CD4-positive, alpha-beta T cell (primary cell): Measurements from ENCODE around the gene IL11. TPM values are rescaled to one million over a fixed set of nuclear protein-coding genes. Genes with fewer than 3 reads are reported as not detected.
A peak's percentile ranks its signal among the peaks of the same experiment; 100 is the strongest.

Source experiments
- ATAC-seq: fragments of 200-7000 bp; cut with Tn5 transposase; one replicate; pipeline ENCODE4 v1.10.0; 2022; ENCODE audit warnings: mild to moderate bottlenecking; ENCODE audit not compliant: poor library complexity
- CTCF ChIA-PET: fragments of 350-600 bp; sonication (Branson Sonifier 250); formaldehyde crosslinking; loops from one replicate; lab custom pipeline; 2021; ENCODE audit warnings: antibody characterized with exemption, inconsistent platforms; lab: Charles Lee
- POLR2A ChIA-PET: fragments of 350-600 bp; sonication (Branson Sonifier 250); formaldehyde crosslinking; loops from one replicate; lab custom pipeline; 2021; ENCODE audit warnings: antibody characterized with exemption, inconsistent platforms; lab: Charles Lee
- DNase-seq, 14 experiments: peaks; one replicate each; pipeline ENCODE4 v3.0.0-alpha.2; 2013 to 2020; ENCODE audit warnings: mixed read lengths in 2 of 14
- H3K27ac ChIP-seq, 2 donors: one replicate each; pipeline versions ENCODE4 v1.5.1 to v1.7.0; 2013; ENCODE audit warnings: low read length in 2 of 2, low read depth in 1 of 2, mild to moderate bottlenecking in 1 of 2
- H3K27me3 ChIP-seq, 2 experiments: 1 replicate in 1 of 2; 2 replicates in 1 of 2; pipeline versions ENCODE4 v1.6.1 to v1.7.0; 2013; ENCODE audit warnings: low read length in 2 of 2, control low read depth in 1 of 2, mild to moderate bottlenecking in 1 of 2, moderate library complexity in 1 of 2; ENCODE audit not compliant: insufficient read depth in 2 of 2, control insufficient read depth in 1 of 2
- H3K36me3 ChIP-seq: one replicate; pipeline ENCODE4 v1.6.1; 2013; ENCODE audit warnings: low read length, control low read depth; ENCODE audit not compliant: insufficient read depth
- H3K4me1 ChIP-seq: one replicate; pipeline ENCODE4 v1.6.1; 2013; ENCODE audit warnings: low read length, control low read depth; ENCODE audit not compliant: insufficient read depth
- H3K4me3 ChIP-seq: one replicate; pipeline ENCODE4 v1.5.1; 2013; ENCODE audit warnings: mild to moderate bottlenecking, low read length, moderate library complexity
- H3K9me3 ChIP-seq, 2 experiments: 1 replicate in 1 of 2; 2 replicates in 1 of 2; pipeline versions ENCODE4 v1.6.1 to v1.7.0; 2013; ENCODE audit warnings: low read length in 2 of 2, mild to moderate bottlenecking in 2 of 2, control low read depth in 1 of 2, moderate library complexity in 1 of 2; ENCODE audit not compliant: control insufficient read depth in 1 of 2, insufficient read depth in 1 of 2
- H3K27ac Mint-ChIP-seq: one replicate; pipeline ENCODE4 v1.8.0; 2020; ENCODE audit warnings: mixed read lengths
- H3K27me3 Mint-ChIP-seq: one replicate; pipeline ENCODE4 v1.8.0; 2021; ENCODE audit warnings: mixed read lengths
- H3K36me3 Mint-ChIP-seq: one replicate; pipeline ENCODE4 v1.8.0; 2021; ENCODE audit warnings: low read depth, mixed read lengths
- H3K4me1 Mint-ChIP-seq: one replicate; pipeline ENCODE4 v1.8.0; 2021; ENCODE audit warnings: low read depth, mixed read lengths
- H3K4me3 Mint-ChIP-seq: one replicate; pipeline ENCODE4 v1.8.0; 2020; ENCODE audit warnings: mild to moderate bottlenecking, mixed read lengths
- H3K9me3 Mint-ChIP-seq: one replicate; pipeline ENCODE4 v1.8.0; 2020; ENCODE audit warnings: mixed read lengths
- intact Hi-C, 2 experiments: fragments of 100-400 bp; cut with DNase I in 1 of 2; cut with micrococcal nuclease in 1 of 2; formaldehyde crosslinking; loops; one replicate each; pipeline versions ENCODE4 v1.15.1 to v1.9.0; 2023 to 2025; cut with DNase I, micrococcal nuclease
- total RNA-seq, 174 experiments: library from RNA in 2 of 174; stranded (reverse) in 2 of 174; gene quantifications; one replicate each; pipeline ENCODE4 v1.2.3 and lab custom pipeline; 2021 to 2026
- TF ChIP-seq, protein P1 (sequence below): fragments of 200-600 bp; IDR thresholded peaks from one replicate; pipeline ENCODE4 v1.8.0; 2022; ENCODE audit warnings: antibody characterized with exemption, mild to moderate bottlenecking

The IL11 gene
- total RNA-seq, 2 experiments from 2014 or later: 0.22 to 0.92 TPM

GRCh38 chr19:55391702-55392615 lies 21.7 kb upstream of the IL11 start:
- Histone ChIP-seq H3K27ac (no peak overlapping the region), H3K36me3 (peaks cover 48% of the 10 kb centered on the region), H3K4me1 (peaks cover 41% of the 10 kb centered on the region), H3K27me3 (no peaks in the 10 kb centered on the region), H3K9me3 (no peaks in the 10 kb centered on the region), H3K4me3 (no peak overlapping the region)
- intact Hi-C loops: no loop called here
- DNase-seq (peak in 1 of 14 experiments; percentile 1), ATAC-seq (no peak)
- Mint-ChIP-seq H3K9me3 (no peaks in the 10 kb centered on the region), H3K4me1 (peaks cover 39% of the 10 kb centered on the region), H3K27ac (peak overlapping the region; percentile 35), H3K36me3 (peaks cover 51% of the 10 kb centered on the region), H3K27me3 (no peaks in the 10 kb centered on the region), H3K4me3 (peak overlapping the region; percentile 23)
- CTCF ChIA-PET: no interaction called here
- TF ChIP-seq, protein P1, sequence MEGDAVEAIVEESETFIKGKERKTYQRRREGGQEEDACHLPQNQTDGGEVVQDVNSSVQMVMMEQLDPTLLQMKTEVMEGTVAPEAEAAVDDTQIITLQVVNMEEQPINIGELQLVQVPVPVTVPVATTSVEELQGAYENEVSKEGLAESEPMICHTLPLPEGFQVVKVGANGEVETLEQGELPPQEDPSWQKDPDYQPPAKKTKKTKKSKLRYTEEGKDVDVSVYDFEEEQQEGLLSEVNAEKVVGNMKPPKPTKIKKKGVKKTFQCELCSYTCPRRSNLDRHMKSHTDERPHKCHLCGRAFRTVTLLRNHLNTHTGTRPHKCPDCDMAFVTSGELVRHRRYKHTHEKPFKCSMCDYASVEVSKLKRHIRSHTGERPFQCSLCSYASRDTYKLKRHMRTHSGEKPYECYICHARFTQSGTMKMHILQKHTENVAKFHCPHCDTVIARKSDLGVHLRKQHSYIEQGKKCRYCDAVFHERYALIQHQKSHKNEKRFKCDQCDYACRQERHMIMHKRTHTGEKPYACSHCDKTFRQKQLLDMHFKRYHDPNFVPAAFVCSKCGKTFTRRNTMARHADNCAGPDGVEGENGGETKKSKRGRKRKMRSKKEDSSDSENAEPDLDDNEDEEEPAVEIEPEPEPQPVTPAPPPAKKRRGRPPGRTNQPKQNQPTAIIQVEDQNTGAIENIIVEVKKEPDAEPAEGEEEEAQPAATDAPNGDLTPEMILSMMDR: no peak
- POLR2A ChIA-PET: interaction anchor here (0.9 to 1.1 kb wide), 3 partner anchors 9 to 52 kb away, joined by 3 to 8 read pairs (median 3); partner anchors contain the start of genes KMT5C and UBE2S

- no peaks in the 10 kb centered on the region for H3K27me3 Mint-ChIP-seq
- H3K27ac Mint-ChIP-seq: no peak overlapping the region
- Histone ChIP-seq H3K9me3 (no peaks in the 10 kb centered on the region), H3K4me3 (no peak overlapping the region), H3K27ac (no peak overlapping the region), H3K36me3 (peaks cover 51% of the 10 kb centered on the region), H3K4me1 (peaks cover 49% of the 10 kb centered on the region), H3K27me3 (no peaks in the 10 kb centered on the region)
- ChIA-PET POLR2A (interaction anchor here (0.9 to 1.1 kb wide), 3 partner anchors 8 to 52 kb away, joined by 3 to 8 read pairs (median 3); partner anchors contain the start of genes KMT5C and UBE2S), CTCF (no interaction called here)
- ATAC-seq (no peak), DNase-seq (peak in 1 of 14 experiments; percentile 3)
- peaks cover 46% of the 10 kb centered on the region for H3K4me1 Mint-ChIP-seq
- intact Hi-C loops: no loop called here
- no peaks in the 10 kb centered on the region for H3K9me3 Mint-ChIP-seq
- H3K4me3 Mint-ChIP-seq: no peak overlapping the region
- H3K36me3 Mint-ChIP-seq: peaks cover 57% of the 10 kb centered on the region
- TF ChIP-seq, protein P1: no peak
Measured at GRCh38 chr19:55391191-55391670, 21.0 kb upstream of the IL11 start.

- Histone ChIP-seq H3K27me3 (no peaks in the 10 kb centered on the region), H3K9me3 (no peaks in the 10 kb centered on the region), H3K4me3 (no peak overlapping the region), H3K4me1 (peaks cover 51% of the 10 kb centered on the region), H3K27ac (no peak overlapping the region), H3K36me3 (peaks cover 51% of the 10 kb centered on the region)
- no peaks in the 10 kb centered on the region for H3K27me3 Mint-ChIP-seq
- H3K4me3 Mint-ChIP-seq: peak overlapping the region; percentile 35
- no peaks in the 10 kb centered on the region for H3K9me3 Mint-ChIP-seq
- ATAC-seq (no peak), DNase-seq (no peak)
- ChIA-PET CTCF (no interaction called here), POLR2A (interaction anchor here (1.1 to 2.0 kb wide), 3 partner anchors 10 to 51 kb away, joined by 7 to 8 read pairs (median 7); partner anchors contain the start of genes KMT5C and UBE2S)
- H3K36me3 Mint-ChIP-seq: peaks cover 65% of the 10 kb centered on the region
- TF ChIP-seq, protein P1: no peak
- H3K27ac Mint-ChIP-seq: peak overlapping the region; percentile 47
- intact Hi-C loops: no loop called here
- H3K4me1 Mint-ChIP-seq: peaks cover 52% of the 10 kb centered on the region
Measured at GRCh38 chr19:55390461-55390880, 20.2 kb upstream of the IL11 start.
